HG03108 (cell line): ENCODE measurements around the gene MAP3K12.
"Not testable (repeated sequence)": the region's sequence is repeated elsewhere in the genome, so short reads cannot be mapped to it uniquely, and the experiment has no call there.

Source experiments
- ATAC-seq: cut with Tn5 transposase; IDR thresholded peaks from one replicate; pipeline ENCODE4 v1.9.1; 2021; ENCODE audit warnings: moderate library complexity; ENCODE audit not compliant: unreplicated experiment

MAP3K12 gene

GRCh38 chr12:53493610-53494391 lies 5.5 kb downstream of the MAP3K12 start:
- ATAC-seq: no peak

- peak; percentile 91 for ATAC-seq
Measured at GRCh38 chr12:53492830-53493609, 6.2 kb downstream of the MAP3K12 start.

- no peak for ATAC-seq
Measured at GRCh38 chr12:53492188-53492587, 7.1 kb downstream of the MAP3K12 start.

GRCh38 chr12:53489242-53489864 lies 9.9 kb downstream of the MAP3K12 start:
- no peak for ATAC-seq

GRCh38 chr12:53486736-53487487 lies 12.3 kb downstream of the MAP3K12 start:
- no peak for ATAC-seq

GRCh38 chr12:53485955-53486735 lies 13.1 kb downstream of the MAP3K12 start:
- ATAC-seq: no peak

GRCh38 chr12:53484686-53485575 lies 14.3 kb downstream of the MAP3K12 start:
- no peak for ATAC-seq

GRCh38 chr12:53483979-53484377 lies 15.3 kb downstream of the MAP3K12 start:
- no peak for ATAC-seq

- ATAC-seq: no peak
Measured at GRCh38 chr12:53483225-53483978, 15.9 kb downstream of the MAP3K12 start.

GRCh38 chr12:53482626-53483168 lies 16.6 kb downstream of the MAP3K12 start:
- ATAC-seq: no peak

- no peak for ATAC-seq
Measured at GRCh38 chr12:53481939-53482586, 17.2 kb downstream of the MAP3K12 start.

GRCh38 chr12:53481458-53481857 lies 17.8 kb downstream of the MAP3K12 start:
- not testable (repeated sequence) for ATAC-seq

- no peak for ATAC-seq
Measured at GRCh38 chr12:53480491-53481442, 18.5 kb downstream of the MAP3K12 start.

- no peak for ATAC-seq
Measured at GRCh38 chr12:53479331-53479730, 19.9 kb downstream of the MAP3K12 start.

GRCh38 chr12:53478865-53479264 lies 20.4 kb downstream of the MAP3K12 start:
- ATAC-seq: no peak

GRCh38 chr12:53476769-53477209 lies 22.5 kb downstream of the MAP3K12 start:
- no peak for ATAC-seq

GRCh38 chr12:53474819-53475218 lies 24.4 kb downstream of the MAP3K12 start:
- no peak for ATAC-seq
